Brain pericyte (primary cell): ENCODE results near the gene NABP1.

Experiments
- DNase-seq: peaks from one replicate; pipeline ENCODE4 v3.0.0-alpha.2; 2012; ENCODE audit warnings: low read depth, low spot score

The NABP1 gene

GRCh38 chr2:191680639-191681038 is 2.7 kb downstream of the NABP1 start:
- DNase-seq: no peak

GRCh38 chr2:191682126-191682525 is 4.2 kb downstream of the NABP1 start:
- DNase-seq: no peak

GRCh38 chr2:191686066-191686465 is 8.1 kb downstream of the NABP1 start:
- no peak for DNase-seq

GRCh38 chr2:191686729-191687128 is 8.8 kb downstream of the NABP1 start:
- no peak for DNase-seq

GRCh38 chr2:191687867-191688266 is 9.9 kb downstream of the NABP1 start:
- no peak for DNase-seq

- DNase-seq: no peak
Observed at GRCh38 chr2:191688934-191689695, 11.2 kb downstream of the NABP1 start.

- DNase-seq: no peak
Observed at GRCh38 chr2:191690327-191690726, 12.4 kb downstream of the NABP1 start.

- DNase-seq: peak; percentile 53
Observed at GRCh38 chr2:191691016-191691735, 13.2 kb downstream of the NABP1 start.

- DNase-seq: no peak
Observed at GRCh38 chr2:191691898-191692297, 14.0 kb downstream of the NABP1 start.

- no peak for DNase-seq
Observed at GRCh38 chr2:191692502-191693115, 14.7 kb downstream of the NABP1 start.

- DNase-seq: no peak
Observed at GRCh38 chr2:191693166-191693565, 15.2 kb downstream of the NABP1 start.

GRCh38 chr2:191693778-191694177 is 15.8 kb downstream of the NABP1 start:
- DNase-seq: no peak

- peak; percentile 91 for DNase-seq
Observed at GRCh38 chr2:191696001-191696400, 18.1 kb downstream of the NABP1 start.

- no peak for DNase-seq
Observed at GRCh38 chr2:191696966-191697365, 19.0 kb downstream of the NABP1 start.

GRCh38 chr2:191697870-191698269 is 19.9 kb downstream of the NABP1 start:
- DNase-seq: no peak

GRCh38 chr2:191699341-191699945 is 21.5 kb downstream of the NABP1 start:
- DNase-seq: no peak

GRCh38 chr2:191701029-191701428 is 23.1 kb downstream of the NABP1 start:
- no peak for DNase-seq

GRCh38 chr2:191701696-191702095 is 23.8 kb downstream of the NABP1 start:
- DNase-seq: no peak

- no peak for DNase-seq
Observed at GRCh38 chr2:191703079-191703725, 25.3 kb downstream of the NABP1 start.

GRCh38 chr2:191705084-191705483 is 27.1 kb downstream of the NABP1 start:
- no peak for DNase-seq

GRCh38 chr2:191705701-191706100 is 27.8 kb downstream of the NABP1 start:
- DNase-seq: no peak

GRCh38 chr2:191706791-191707190 is 28.9 kb downstream of the NABP1 start:
- no peak for DNase-seq
